ENCODE data around the gene NTHL1. TPM values are rescaled to one million over a fixed set of nuclear protein-coding genes. Genes with fewer than 3 reads are reported as not detected.

Gene NTHL1
- total and polyA plus RNA-seq, 3 donors from 2014 or later, result 18.0 to 35.6 (median 24.6) TPM

DNA sequence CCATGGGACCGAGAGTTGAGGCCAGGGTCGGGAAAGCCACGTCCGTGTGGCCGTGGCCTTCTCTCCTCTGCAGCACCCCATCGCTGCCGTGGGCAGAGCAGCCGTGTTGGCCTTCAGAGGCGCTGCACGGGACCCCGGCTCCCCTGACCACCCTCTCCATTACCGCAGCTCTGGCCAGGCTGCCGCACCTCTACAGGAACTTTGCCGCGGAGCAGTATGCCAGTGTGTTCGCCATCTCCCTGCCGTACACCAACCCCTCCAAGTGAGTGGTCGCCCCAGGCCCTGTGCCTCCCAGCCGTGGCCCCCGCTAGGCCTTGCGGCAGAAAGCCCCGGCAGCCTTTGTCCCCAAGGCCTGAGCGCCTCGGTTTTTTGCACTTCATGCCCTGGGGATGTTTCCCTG lies 28.0 kb upstream of the NTHL1 start:
- no peak for DNase-seq
- intact Hi-C loops (cut with DNase I; ENCODE audit: low total_unique reads), result no loop called here
- Histone ChIP-seq H3K4me3 (no peak overlapping the region), H3K4me1 (no peaks in the 10 kb centered on the region), H3K36me3 (ENCODE audit: low read depth, missing control alignments) (no peaks in the 10 kb centered on the region), H3K27ac (no peak overlapping the region), H3K9me3 (no peaks in the 10 kb centered on the region), H3K27me3 (no peaks in the 10 kb centered on the region)
- 93 to 100% methylated on average over 11 to 24 of the region's 24 CpGs for WGBS, 2 donors
- TF ChIP-seq CTCF (IDR thresholded peaks at IDR 0.05), result no peak
- TF ChIP-seq POLR2A (IDR thresholded peaks at IDR 0.05), result no peak

GRCh38 chr16:2074071-2074470 lies 26.4 kb upstream of the NTHL1 start:
- no peak for DNase-seq
- intact Hi-C loops (cut with DNase I; ENCODE audit: low total_unique reads), result no loop called here
- WGBS, 2 donors, result 97 to 100% methylated on average over 2 to 19 of the region's 20 CpGs
- H3K9me3 ChIP-seq, result no peaks in the 10 kb centered on the region
- H3K27me3 ChIP-seq, result no peaks in the 10 kb centered on the region
- no peak overlapping the region for H3K27ac ChIP-seq
- H3K36me3 ChIP-seq (ENCODE audit: low read depth, missing control alignments), result no peaks in the 10 kb centered on the region
- TF ChIP-seq CTCF (IDR thresholded peaks at IDR 0.05) (no peak), POLR2A (IDR thresholded peaks at IDR 0.05) (no peak)
- H3K4me3 ChIP-seq, result no peak overlapping the region
- H3K4me1 ChIP-seq, result no peaks in the 10 kb centered on the region

- intact Hi-C loops (cut with DNase I; ENCODE audit: low total_unique reads), result no loop called here
- TF ChIP-seq CTCF (IDR thresholded peaks at IDR 0.05) (no peak), POLR2A (IDR thresholded peaks at IDR 0.05) (no peak)
- no peaks in the 10 kb centered on the region for H3K27me3 ChIP-seq
- no peaks in the 10 kb centered on the region for H3K9me3 ChIP-seq
- H3K36me3 ChIP-seq (ENCODE audit: low read depth, missing control alignments), result no peaks in the 10 kb centered on the region
- H3K27ac ChIP-seq, result no peak overlapping the region
- H3K4me1 ChIP-seq, result no peaks in the 10 kb centered on the region
- DNase-seq, result no peak
- no peak overlapping the region for H3K4me3 ChIP-seq
- 70 to 85% methylated on average over 2 to 8 of the region's 8 CpGs for WGBS, 2 donors
Observed at GRCh38 chr16:2072926-2073325, 25.3 kb upstream of the NTHL1 start.

- H3K4me3 ChIP-seq, result no peak overlapping the region
- no peak overlapping the region for H3K27ac ChIP-seq
- intact Hi-C loops (cut with DNase I; ENCODE audit: low total_unique reads), result no loop called here
- TF ChIP-seq POLR2A (IDR thresholded peaks at IDR 0.05) (no peak), CTCF (IDR thresholded peaks at IDR 0.05) (no peak)
- no peaks in the 10 kb centered on the region for H3K4me1 ChIP-seq
- no peaks in the 10 kb centered on the region for H3K9me3 ChIP-seq
- 66 to 79% methylated on average over 16 to 34 of the region's 34 CpGs for WGBS, 2 donors
- H3K36me3 ChIP-seq (ENCODE audit: low read depth, missing control alignments), result no peaks in the 10 kb centered on the region
- H3K27me3 ChIP-seq, result no peaks in the 10 kb centered on the region
- no peak for DNase-seq
Observed at GRCh38 chr16:2071454-2072202, 24.0 kb upstream of the NTHL1 start.

All from testis (tissue), 3 donors.